GM12878 (cell line): ENCODE measurements around the gene ESR1.

Experiments used
- BCL11A ChIP-seq: IDR thresholded peaks from 2 replicates; pipeline ENCODE4 v1.6.1; 2011; ENCODE audit warnings: low read depth, low read length
- CEBPB ChIP-seq, 2 experiments: fragments of 150-350 bp in 1 of 2; IDR thresholded peaks; 2 replicates each; pipeline ENCODE4 v1.6.1; 2012 to 2014; ENCODE audit warnings: low read depth in 2 of 2, low read length in 2 of 2, borderline replicate concordance in 1 of 2, inconsistent platforms in 1 of 2
- REST ChIP-seq: IDR thresholded peaks from 2 replicates; pipeline ENCODE4 v1.6.1; 2012; ENCODE audit warnings: mild to moderate bottlenecking, low read depth, low read length

- TF ChIP-seq REST (no peak), CEBPB (IDR thresholded peaks at IDR 0.05; ENCODE audit: borderline replicate concordance in 1 of 2, low read depth in 2 of 2, low read length in 2 of 2) (no peak), BCL11A (no peak)
Observed at GRCh38 chr6:152055517-152055916, 248.0 kb downstream of the ESR1 start.
